GM21825 (cell line): ENCODE results near the gene SEC23IP.

Experiments
- ATAC-seq: cut with Tn5 transposase; IDR thresholded peaks from one replicate; pipeline ENCODE4 v1.9.1; 2021; ENCODE audit warnings: mild to moderate bottlenecking, moderate library complexity; ENCODE audit not compliant: unreplicated experiment

Gene SEC23IP

DNA sequence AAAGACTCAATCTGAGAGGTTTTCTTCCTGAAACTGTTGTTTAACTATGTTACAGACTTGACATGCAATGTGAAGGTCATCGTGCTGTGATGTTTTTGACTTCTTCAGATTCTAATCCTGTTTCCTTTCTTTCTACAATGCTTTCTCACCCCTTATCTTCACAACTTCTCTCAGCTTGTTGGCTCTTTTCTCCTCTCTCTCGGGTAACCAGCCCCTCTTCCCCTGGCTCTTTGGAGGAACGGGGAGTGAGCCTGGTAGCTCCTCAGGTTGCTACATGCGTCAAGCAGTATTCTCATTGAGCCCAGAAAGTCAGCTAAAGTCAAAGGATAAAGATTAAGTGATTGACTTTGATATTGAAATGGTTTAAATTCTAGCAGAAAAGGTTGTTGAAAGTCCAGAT, 40.1 kb downstream of the SEC23IP start:
- ATAC-seq: no peak

DNA sequence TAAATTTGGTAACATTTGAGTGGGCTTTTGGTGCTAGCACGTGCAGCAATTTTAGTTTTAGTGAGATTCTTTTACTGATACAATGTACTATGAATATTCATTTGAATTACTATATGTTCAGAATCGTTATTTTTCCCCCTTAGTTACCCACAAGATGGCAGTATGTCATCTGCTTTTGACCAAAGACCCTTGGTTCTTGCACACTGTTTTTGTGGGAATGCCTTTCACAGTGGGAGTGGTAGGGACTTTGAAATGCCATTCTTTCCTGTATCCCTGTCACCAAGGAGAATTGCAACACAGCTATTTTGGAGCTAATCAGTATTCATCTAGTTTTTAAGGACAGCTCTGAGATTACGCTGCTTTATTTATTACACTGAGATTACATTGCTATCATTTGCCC, 40.6 kb downstream of the SEC23IP start:
- ATAC-seq: no peak

DNA sequence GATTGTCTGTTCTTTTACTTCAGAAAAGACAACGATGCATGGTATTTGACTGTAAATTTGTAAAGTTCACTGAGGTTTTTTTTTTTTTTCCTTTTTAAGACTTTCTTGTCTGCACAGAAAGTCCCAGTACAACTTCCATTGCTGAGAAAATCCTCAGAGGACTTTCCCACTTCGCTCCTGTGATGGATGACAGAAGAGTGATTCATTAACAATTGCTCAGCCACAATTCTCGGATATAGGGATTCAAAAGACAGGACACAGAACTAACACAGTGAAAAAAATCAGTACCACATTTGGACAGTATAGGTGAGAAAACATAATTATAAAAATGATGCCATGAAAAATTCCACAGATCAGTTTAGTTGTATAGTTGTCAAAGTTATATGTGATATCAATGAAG, 48.0 kb downstream of the SEC23IP start:
- ATAC-seq: no peak

DNA sequence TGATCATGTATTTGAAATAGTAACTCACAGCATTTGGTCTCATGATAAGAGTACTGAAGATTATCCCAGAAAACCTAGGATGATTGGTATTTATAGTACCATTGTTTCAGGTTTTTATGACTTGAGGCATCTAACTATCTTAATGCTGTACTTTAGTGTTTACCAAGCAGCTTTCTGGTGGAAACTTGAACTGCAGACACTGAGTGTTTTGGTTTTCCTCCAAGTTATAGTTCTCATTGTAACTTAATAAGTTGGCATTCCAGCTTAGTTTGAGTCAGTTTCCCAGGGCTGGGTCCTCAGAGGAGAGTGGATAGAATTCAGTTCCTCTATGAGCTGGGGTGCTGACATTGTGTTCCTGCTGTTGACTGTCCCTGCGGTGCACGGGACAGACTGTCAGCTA, 50.4 kb downstream of the SEC23IP start:
- no peak for ATAC-seq

DNA sequence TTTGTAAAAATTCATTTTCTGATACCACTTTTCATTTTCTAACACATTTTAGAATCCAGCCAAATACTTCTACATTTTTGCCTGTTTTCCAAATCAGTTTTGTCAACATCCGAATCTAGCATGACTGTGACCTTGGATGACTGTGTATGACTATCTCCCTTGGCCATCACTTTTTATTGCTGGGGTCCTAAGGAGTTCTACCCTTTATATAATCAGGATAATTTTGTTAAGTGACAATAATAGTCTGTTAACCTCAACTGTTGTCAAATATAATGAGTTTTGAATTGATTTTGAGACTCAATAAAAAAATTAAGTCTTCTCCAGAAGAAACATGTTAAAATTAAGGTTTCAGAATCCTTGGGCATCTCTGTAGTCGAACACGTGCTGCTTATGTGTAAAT, 53.3 kb downstream of the SEC23IP start:
- ATAC-seq: no peak

DNA sequence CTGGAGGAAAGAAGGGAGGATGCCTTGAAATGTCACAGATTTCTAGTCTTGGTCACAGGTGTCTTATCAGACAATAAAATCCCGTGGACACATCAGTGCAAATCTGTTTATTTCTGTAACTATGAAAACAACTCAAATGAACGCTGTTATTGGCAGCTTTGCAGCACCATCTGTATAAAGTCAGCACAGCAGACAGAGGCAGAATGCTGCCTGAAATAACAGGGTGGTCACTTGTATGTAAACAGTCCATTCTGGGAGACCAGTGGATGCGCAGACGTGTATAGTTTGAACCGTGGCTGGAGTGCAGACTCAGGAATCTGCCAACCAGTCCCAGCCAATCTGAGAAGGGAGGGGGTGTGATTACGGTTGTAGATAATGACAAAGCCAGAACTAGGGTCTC, 54.8 kb downstream of the SEC23IP start:
- ATAC-seq: no peak

DNA sequence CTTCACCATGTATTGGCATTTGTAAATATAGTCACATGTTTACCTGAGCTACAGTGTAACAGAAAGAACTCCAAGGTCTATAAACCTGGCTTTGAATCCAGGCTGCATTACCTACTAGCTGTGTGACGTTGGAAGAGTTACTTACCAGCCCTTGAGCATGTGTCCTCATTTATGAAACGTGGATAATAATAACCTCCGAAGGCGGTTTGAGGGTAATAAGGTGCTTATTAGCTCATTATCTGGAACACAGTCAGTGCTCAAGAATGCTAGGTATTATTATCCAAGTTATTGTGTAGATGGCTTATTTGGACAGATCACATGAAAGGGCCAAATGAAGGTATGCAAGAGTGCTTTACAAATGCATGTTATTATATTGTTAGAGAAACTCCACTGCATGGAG, 64.9 kb downstream of the SEC23IP start:
- ATAC-seq: no peak

DNA sequence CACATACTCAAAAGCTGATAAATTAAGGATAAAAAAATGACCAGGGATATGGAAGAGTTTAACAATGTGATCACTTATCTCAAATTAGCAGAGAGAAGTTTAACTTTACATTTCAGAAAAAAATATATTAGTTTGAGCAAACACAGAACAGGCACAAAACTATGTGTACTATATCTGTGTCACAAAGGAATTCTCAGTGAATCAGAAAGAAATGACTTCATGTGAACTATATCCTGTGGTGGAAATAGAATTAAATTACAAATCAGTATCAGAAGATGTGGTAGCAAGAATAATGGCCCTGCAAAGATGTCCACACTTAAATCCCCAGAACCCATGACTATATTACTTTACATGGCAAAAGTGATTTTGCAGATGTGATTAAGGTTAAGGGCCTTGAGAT, 70.3 kb downstream of the SEC23IP start:
- no peak for ATAC-seq

DNA sequence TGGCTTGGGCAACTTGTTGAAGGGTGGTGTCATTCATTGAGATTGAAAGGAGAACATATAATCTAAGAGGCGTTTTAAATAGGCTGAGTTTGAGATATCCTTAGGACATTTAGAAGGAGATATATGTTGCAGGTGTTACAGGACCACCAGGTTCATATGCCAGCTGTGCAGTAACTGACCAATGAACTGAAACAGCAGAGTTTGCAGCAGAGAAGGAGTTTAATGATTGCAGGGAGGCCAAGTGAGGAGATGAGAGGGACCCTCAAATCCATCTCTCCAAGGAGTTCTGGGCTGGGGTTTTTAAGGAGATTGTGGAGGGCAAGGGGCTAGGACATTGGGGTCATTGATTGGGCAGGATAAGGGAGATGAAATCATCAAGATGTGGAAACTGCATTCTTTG, 74.5 kb downstream of the SEC23IP start:
- no peak for ATAC-seq

DNA sequence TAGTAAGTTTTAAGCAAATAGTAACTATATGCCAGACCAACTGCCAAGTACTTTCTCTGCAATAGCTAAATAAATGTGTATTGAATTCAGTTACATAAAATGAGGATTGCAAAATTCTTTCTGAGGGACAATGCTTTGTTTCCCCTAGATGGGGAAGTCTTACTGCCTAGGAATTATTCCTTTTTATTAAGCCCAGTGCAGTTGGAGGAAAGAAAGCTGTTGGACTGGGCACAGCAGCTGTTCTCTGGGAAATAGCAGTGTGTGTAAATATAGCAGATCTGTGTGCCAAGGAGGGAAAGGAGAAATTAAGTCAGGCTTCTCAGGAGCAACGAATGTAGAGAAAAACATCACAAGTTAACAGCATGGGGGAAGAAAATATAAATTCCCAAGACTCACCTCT, 77.1 kb downstream of the SEC23IP start:
- ATAC-seq: no peak

DNA sequence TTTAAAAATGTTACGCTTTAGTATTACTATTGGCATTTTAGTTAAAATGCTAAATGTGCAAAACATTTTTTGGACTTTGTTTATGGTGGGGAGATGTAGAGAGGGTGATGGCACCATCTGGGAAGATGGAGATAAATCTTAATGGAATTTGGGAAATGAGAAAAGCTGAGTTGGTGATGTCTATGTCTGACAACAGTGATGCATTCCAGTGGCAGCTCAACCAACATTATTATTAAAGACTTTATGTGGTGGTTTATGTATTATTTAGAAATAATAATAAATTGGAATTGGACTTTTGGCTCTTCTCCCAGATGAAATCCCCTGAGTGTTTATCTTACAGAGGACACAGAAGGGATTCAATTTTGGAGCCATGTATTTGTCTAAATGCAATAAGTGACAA, 77.6 kb downstream of the SEC23IP start:
- no peak for ATAC-seq

DNA sequence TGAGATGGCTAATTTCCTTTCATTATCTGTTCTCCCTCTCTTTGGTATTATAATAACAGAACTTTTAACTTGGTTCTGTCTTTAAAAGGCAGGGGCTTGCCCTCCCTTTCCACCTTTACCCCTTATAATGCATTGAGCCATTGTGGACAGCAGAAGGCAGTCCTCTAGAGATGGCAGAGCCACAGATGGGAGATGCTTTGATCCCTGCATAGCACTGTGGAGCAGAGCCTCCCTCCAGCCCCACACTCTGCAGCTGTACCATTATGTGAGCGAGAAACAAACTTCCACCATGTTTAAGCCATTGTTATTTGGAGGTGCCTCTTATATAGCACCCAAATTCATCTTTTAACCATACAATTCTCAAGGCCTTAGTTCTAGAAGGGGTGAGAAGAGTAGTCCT, 78.4 kb downstream of the SEC23IP start:
- no peak for ATAC-seq

DNA sequence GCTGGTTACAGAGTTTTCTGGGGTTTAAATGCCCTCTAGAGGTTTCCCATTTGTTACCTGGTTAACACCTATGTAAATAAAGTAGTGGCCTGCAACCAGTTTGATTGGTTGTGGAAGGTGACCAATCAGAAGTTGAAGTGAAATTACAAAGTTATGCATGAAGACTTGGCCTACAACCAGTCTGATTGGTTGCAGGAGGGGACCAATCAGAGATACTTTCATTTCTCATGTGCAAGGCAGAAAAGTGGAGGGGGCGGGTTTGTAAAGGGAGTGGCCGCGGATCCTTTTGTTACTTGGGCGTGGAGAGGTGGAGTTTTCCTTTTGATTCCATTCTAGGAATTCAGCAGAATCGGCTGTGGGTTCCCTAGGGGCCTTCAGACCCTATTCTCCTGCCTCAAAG, 80.8 kb downstream of the SEC23IP start:
- ATAC-seq: no peak

DNA sequence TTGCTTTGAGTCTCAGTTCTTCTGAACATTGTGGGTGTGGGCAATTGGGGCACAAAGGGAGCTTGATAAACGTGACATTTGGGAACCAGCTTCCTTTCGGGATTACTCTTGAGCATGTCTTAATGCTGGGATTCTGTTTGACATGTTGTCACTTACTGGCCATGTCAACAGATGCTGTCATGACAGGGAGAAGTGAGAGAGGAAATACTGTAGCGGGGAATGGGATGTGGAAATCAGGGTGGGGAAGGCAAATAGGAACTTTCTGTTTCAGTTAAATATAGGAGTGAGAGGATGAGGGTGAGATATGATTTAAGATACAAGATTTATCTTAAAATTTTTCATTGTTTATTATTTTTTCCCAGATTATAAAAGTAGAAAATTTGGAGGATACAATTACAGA, 83.9 kb downstream of the SEC23IP start:
- ATAC-seq: no peak

DNA sequence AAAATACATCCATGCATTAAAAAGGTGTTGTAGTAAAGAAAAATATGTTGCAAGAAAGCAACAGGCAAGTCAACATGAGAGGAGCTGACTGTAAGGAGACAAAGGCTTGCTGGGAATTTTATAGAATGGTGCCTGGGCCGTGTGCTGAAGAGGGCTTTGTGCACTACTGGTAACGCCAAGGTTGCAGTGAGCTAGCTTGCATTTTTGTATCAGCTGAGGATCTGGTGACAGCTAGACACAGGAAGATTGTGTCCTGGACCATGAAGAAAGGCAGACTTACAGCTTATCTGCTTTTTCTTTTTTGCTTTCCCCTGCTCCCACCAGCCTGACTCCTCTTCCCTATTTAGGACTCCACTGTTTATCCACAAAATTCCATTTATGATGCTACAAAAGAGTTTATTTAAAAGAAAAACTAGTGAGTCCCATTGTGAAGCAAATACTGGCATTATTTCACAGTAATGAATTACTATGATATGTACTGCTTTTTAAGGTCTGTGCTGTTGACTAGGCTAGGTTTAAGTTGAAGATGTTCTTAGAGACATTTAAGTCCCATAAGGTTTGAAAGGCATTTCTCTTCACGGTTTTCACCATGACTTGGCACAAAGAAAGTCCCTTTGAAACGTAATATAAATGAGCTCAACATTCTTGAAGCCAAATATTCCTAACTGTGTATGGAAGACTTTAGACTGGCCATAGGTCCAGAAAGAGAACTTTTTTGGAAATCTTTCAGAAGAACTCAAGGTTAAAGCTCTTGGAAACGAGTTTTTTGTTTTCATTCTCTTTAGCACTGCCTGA, 88.6 kb downstream of the SEC23IP start:
- no peak for ATAC-seq

DNA sequence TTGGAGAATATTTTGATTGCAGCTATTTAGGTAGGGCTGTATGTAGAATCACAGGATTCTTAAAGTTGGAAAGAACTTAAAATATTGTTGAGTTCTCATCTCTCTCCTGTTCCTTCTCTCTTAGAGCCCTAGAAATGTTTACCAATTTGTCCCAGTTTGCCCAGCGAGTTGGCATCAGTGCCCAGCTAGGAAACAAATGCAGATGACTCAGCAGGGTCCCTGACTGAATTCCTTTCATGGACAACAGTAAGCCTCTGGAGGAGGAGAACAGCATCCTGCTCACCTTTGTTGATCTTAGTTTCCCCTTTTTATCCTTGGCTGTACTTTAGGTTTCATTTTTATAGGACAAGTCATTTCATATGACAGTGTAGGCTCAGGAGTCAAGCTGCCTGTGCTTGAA, 89.3 kb downstream of the SEC23IP start:
- ATAC-seq: no peak

DNA sequence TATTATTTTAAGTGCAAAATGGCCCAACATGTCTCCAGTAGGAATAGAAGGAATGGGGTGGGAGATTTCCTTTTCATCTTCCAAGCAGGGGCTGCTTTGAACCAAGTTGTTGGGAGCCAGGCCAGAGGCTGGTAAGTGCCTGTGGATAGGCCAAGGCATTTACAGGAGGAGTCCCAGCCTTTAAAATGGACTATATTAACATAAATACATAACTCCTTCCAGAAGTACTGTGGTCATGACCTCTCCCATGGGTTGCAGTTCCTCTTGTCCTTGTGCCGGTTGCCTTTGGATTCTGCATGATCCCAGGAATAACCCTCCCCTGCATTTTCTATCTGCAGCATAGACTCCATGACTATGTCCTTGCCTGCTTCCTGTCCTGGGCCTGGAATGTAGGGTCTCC, 95.8 kb downstream of the SEC23IP start:
- ATAC-seq: no peak

DNA sequence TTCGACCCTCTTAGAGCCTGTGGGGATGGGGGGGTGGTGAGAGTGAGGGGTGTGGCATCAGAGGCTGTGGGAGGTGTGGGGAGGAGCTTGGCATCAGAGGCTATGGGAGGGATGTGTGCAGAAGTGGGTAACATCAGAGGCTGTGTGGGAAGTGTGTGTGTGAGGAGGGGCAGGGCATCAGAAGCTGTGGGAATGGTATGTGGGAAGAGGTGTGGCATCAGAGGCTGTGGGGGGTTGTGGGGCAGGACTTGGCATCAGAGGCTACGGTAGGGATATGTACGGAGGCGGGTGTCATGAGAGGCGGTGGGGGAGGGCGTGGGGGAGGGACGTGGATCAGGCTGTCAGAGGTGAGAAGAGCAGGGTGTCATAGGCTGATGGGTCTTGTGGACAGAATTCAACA, 97.4 kb downstream of the SEC23IP start:
- ATAC-seq: no peak

DNA sequence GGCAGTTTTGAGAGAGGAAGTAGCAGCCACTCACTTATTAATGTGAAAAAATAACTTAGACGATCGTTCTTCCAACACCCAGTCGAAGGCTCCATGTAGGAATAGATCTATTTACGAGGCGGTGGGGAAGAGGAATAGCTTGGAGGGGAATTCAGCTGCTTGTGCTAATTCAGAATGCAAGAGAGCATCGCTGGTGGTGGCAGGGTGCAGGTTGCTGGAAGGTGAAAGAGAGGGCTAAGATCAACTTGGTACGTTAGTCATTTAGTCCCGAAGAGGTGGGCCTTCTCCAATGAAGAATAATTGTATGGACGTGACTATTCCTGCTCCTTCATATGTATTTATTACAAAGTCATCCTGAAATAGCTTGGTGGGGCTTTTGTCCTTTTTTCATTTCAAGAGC, 98.5 kb downstream of the SEC23IP start:
- no peak for ATAC-seq

DNA sequence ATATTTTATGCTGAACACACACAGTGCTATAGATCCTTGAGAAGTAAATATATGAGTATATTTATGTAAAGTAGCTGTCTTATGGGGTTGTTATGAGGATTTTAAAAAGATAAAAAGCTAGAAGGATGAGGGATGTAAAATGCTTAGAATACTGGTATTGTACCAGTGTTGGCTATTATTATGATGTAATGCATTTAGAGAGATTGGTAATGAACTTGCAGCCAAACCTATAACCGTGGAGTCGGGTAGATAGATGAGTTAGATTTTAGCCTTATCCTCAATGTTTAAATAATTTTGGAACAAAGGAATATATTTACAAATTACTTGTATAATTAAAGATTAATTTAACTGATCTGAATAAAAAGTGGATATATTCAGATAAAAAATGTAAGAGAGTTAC, 99.3 kb downstream of the SEC23IP start:
- no peak for ATAC-seq
